Measurements from ENCODE around the gene PKD2L2. TPM values are rescaled to one million over a fixed set of nuclear protein-coding genes. Genes with fewer than 3 reads are reported as not detected.

The PKD2L2 gene
- total RNA-seq, 1 donor from 2014 or later: 0.81 TPM

GRCh38 chr5:137876101-137876500, 13.2 kb upstream of the PKD2L2 start:
- intact Hi-C loops (cut with DNase I): no loop called here
- DNase-seq (ENCODE audit: missing footprints) (no peak), ATAC-seq (no peak)

- no peak for DNase-seq (ENCODE audit: missing footprints)
- ATAC-seq: peak; percentile 80
- intact Hi-C loops (cut with DNase I): no loop called here
These were observed 8.9 kb upstream of the PKD2L2 start for GRCh38 chr5:137880313-137880712.

GRCh38 chr5:137887831-137888230, 1.4 kb upstream of the PKD2L2 start:
- ATAC-seq: no peak
- intact Hi-C loops (cut with DNase I): loop anchor here (2.0 kb wide), 1 partner anchor 51 kb away; no protein-coding TSS in a partner anchor
- DNase-seq (ENCODE audit: missing footprints): no peak

- intact Hi-C loops (cut with DNase I): loop anchor here (2.0 kb wide), 1 partner anchor 52 kb away; no protein-coding TSS in a partner anchor
- DNase-seq (ENCODE audit: missing footprints): no peak
- no peak for ATAC-seq
These were observed 793 bp upstream of the PKD2L2 start for GRCh38 chr5:137888466-137888862.

- no peak for DNase-seq (ENCODE audit: missing footprints)
- no peak for ATAC-seq
- intact Hi-C loops (cut with DNase I): loop anchor here (5.0 kb wide), 1 partner anchor 141 kb away; the partner anchor contains the start of gene FAM13B
These were observed 1.6 kb downstream of the PKD2L2 start for GRCh38 chr5:137890845-137891244.

GRCh38 chr5:137891849-137892248, 2.6 kb downstream of the PKD2L2 start:
- no peak for DNase-seq (ENCODE audit: missing footprints)
- intact Hi-C loops (cut with DNase I): loop anchor here (5.0 kb wide), 1 partner anchor 140 kb away; the partner anchor contains the start of gene FAM13B
- no peak for ATAC-seq

- intact Hi-C loops (cut with DNase I): loop anchor here (5.0 kb wide), 1 partner anchor 138 kb away; the partner anchor contains the start of gene FAM13B
- ATAC-seq (no peak), DNase-seq (ENCODE audit: missing footprints) (no peak)
These were observed 5.3 kb downstream of the PKD2L2 start for GRCh38 chr5:137894586-137894985.

- intact Hi-C loops (cut with DNase I): no loop called here
- DNase-seq (ENCODE audit: missing footprints) (no peak), ATAC-seq (no peak)
These were observed 7.3 kb downstream of the PKD2L2 start for GRCh38 chr5:137896560-137896959.

GRCh38 chr5:137899493-137899892, 10.2 kb downstream of the PKD2L2 start:
- DNase-seq (ENCODE audit: missing footprints) (no peak), ATAC-seq (no peak)
- intact Hi-C loops (cut with DNase I): no loop called here

- intact Hi-C loops (cut with DNase I): no loop called here
- ATAC-seq (no peak), DNase-seq (ENCODE audit: missing footprints) (no peak)
These were observed 12.0 kb downstream of the PKD2L2 start for GRCh38 chr5:137901011-137901817.

GRCh38 chr5:137902408-137903133, 13.3 kb downstream of the PKD2L2 start:
- DNase-seq (ENCODE audit: missing footprints): no peak
- intact Hi-C loops (cut with DNase I): no loop called here
- ATAC-seq: no peak

GRCh38 chr5:137914758-137915157, 25.5 kb downstream of the PKD2L2 start:
- DNase-seq (ENCODE audit: missing footprints) (no peak), ATAC-seq (no peak)
- intact Hi-C loops (cut with DNase I): no loop called here

- DNase-seq (ENCODE audit: missing footprints) (no peak), ATAC-seq (no peak)
- intact Hi-C loops (cut with DNase I): no loop called here
These were observed 27.7 kb downstream of the PKD2L2 start for GRCh38 chr5:137916923-137917322.

GRCh38 chr5:137921931-137922330, 32.7 kb downstream of the PKD2L2 start:
- intact Hi-C loops (cut with DNase I): no loop called here
- ATAC-seq (no peak), DNase-seq (ENCODE audit: missing footprints) (no peak)

- intact Hi-C loops (cut with DNase I): no loop called here
- no peak for DNase-seq (ENCODE audit: missing footprints)
- no peak for ATAC-seq
These were observed 34.6 kb downstream of the PKD2L2 start for GRCh38 chr5:137923856-137924255.

- ATAC-seq (peak; percentile 76), DNase-seq (ENCODE audit: missing footprints) (no peak)
- intact Hi-C loops (cut with DNase I): no loop called here
These were observed 43.5 kb downstream of the PKD2L2 start for GRCh38 chr5:137932800-137933199.

- peak; percentile 29 for ATAC-seq
These were observed 44.2 kb downstream of the PKD2L2 start for GRCh38 chr5:137933491-137933911.

GRCh38 chr5:137935190-137935589, 45.9 kb downstream of the PKD2L2 start:
- ATAC-seq (no peak), DNase-seq (ENCODE audit: missing footprints) (no peak)
- intact Hi-C loops (cut with DNase I): no loop called here

More at GRCh38 chr5:137933491-137933911, 44.2 kb downstream of the PKD2L2 start:
- intact Hi-C loops (cut with DNase I): no loop called here
- DNase-seq (ENCODE audit: missing footprints): no peak

- intact Hi-C loops (cut with DNase I): no loop called here
- no peak for ATAC-seq
- DNase-seq (ENCODE audit: missing footprints): no peak
These were observed 46.4 kb downstream of the PKD2L2 start for GRCh38 chr5:137935694-137936093.

Data from Right ventricle myocardium inferior (tissue), 1 donor.